GM23338 (cell line): ENCODE results near the gene PCDHGA6. TPM values are rescaled to one million over a fixed set of nuclear protein-coding genes. Genes with fewer than 3 reads are reported as not detected.
"Not testable (repeated sequence)": the region's sequence is repeated elsewhere in the genome, so short reads cannot be mapped to it uniquely, and the experiment has no call there.

Experiments used
- ATAC-seq: fragments of 200-7000 bp; cut with Tn5 transposase; 3 replicates; pipeline ENCODE4 v1.9.1; 2020
- DNase-seq: peaks from one replicate; pipeline ENCODE4 v3.0.0-alpha.2; 2015; ENCODE audit warnings: low spot score
- H2AFZ ChIP-seq: fragments of 200-600 bp; sonication (generic); 2 replicates; pipeline ENCODE4 v1.8.0; 2016; ENCODE audit warnings: antibody characterized with exemption, mild to moderate bottlenecking, moderate library complexity
- H3F3A ChIP-seq: fragments of 200-600 bp; sonication (generic); replicated peaks from 2 replicates; pipeline ENCODE4 v1.8.0; 2017; ENCODE audit warnings: antibody characterized with exemption, mixed run types, low read depth
- H3K27ac ChIP-seq: fragments of 200-600 bp; sonication (generic); 2 replicates; pipeline ENCODE4 v1.6.1; 2016; ENCODE audit warnings: low read depth
- H3K27me3 ChIP-seq: fragments of 200-600 bp; sonication (generic); 2 replicates; pipeline ENCODE4 v1.8.0; 2016; ENCODE audit warnings: mild to moderate bottlenecking, mixed run types, moderate library complexity; ENCODE audit not compliant: insufficient read depth
- H3K36me3 ChIP-seq: fragments of 200-600 bp; sonication (generic); 2 replicates; pipeline ENCODE4 v1.8.0; 2016; ENCODE audit warnings: mild to moderate bottlenecking; ENCODE audit not compliant: insufficient read depth
- H3K4me1 ChIP-seq: fragments of 200-600 bp; sonication (generic); 2 replicates; pipeline ENCODE4 v1.8.0; 2016; ENCODE audit warnings: mild to moderate bottlenecking, moderate library complexity; ENCODE audit not compliant: insufficient read depth
- H3K4me2 ChIP-seq: fragments of 200-600 bp; sonication (generic); 2 replicates; pipeline ENCODE4 v1.7.1; 2017; ENCODE audit warnings: mixed run types
- H3K4me3 ChIP-seq: fragments of 200-600 bp; sonication (generic); 2 replicates; pipeline ENCODE4 v1.6.1; 2016; ENCODE audit warnings: mixed run types
- H3K79me2 ChIP-seq: fragments of 200-600 bp; sonication (generic); replicated peaks from 2 replicates; pipeline ENCODE4 v1.8.0; 2017; ENCODE audit warnings: mild to moderate bottlenecking; ENCODE audit not compliant: insufficient read depth
- H3K9me2 ChIP-seq: fragments of 200-600 bp; sonication (generic); 2 replicates; pipeline ENCODE4 v1.8.0; 2017; ENCODE audit not compliant: insufficient read depth
- H4K20me1 ChIP-seq: fragments of 200-600 bp; sonication (generic); replicated peaks from 2 replicates; pipeline ENCODE4 v1.8.0; 2017; ENCODE audit warnings: mild to moderate bottlenecking; ENCODE audit not compliant: insufficient read depth
- H3K27ac Mint-ChIP-seq: 2 replicates; pipeline ENCODE4 v1.8.0; 2020; ENCODE audit warnings: inconsistent platforms, mild to moderate bottlenecking, moderate library complexity, mixed read lengths
- H3K27me3 Mint-ChIP-seq: 3 replicates; pipeline ENCODE4 v1.8.0; 2022; ENCODE audit warnings: low read depth, mild to moderate bottlenecking, moderate library complexity, mixed read lengths, inconsistent platforms; ENCODE audit not compliant: insufficient read depth, poor library complexity
- H3K36me3 Mint-ChIP-seq: 3 replicates; pipeline ENCODE4 v1.8.0; 2021; ENCODE audit warnings: low read depth, mild to moderate bottlenecking, inconsistent platforms, moderate library complexity, mixed read lengths
- H3K4me1 Mint-ChIP-seq: 3 replicates; pipeline ENCODE4 v1.8.0; 2020; ENCODE audit warnings: mild to moderate bottlenecking, inconsistent platforms, mixed read lengths
- H3K4me3 Mint-ChIP-seq: 3 replicates; pipeline ENCODE4 v1.8.0; 2021; ENCODE audit warnings: moderate library complexity, mild to moderate bottlenecking, inconsistent platforms, mixed read lengths
- H3K9me3 Mint-ChIP-seq: 3 replicates; pipeline ENCODE4 v1.8.0; 2020; ENCODE audit warnings: moderate library complexity, mild to moderate bottlenecking, inconsistent platforms, mixed read lengths
- CREB1 ChIP-seq: fragments of 250-450 bp; sonication (Bioruptor Pico); IDR thresholded peaks from 2 replicates; pipeline ENCODE4 v1.5.0; 2020; ENCODE audit warnings: low read depth, mild to moderate bottlenecking, moderate library complexity
- REST ChIP-seq: IDR thresholded peaks from one replicate; pipeline ENCODE4 v1.6.1; 2018; ENCODE audit warnings: antibody characterized with exemption; ENCODE audit not compliant: unreplicated experiment
- polyA plus RNA-seq: library from polyadenylated mRNA; unstranded; fragments of >200 nt; fragmentation: Nextera tagmentation; extraction: Ambion mirVana; gene quantifications from 2 replicates; pipeline ENCODE4 v1.2.1, GENCODE V29; 2016
- total RNA-seq: library from RNA; depleted of rRNA; stranded (reverse); fragments of >200 nt; shearing (Covaris generic); gene quantifications from 2 replicates; pipeline ENCODE4 v1.2.3, GENCODE V29; 2014

The PCDHGA6 gene
- total and polyA plus RNA-seq, 2 experiments from 2014 or later: 0.99 to 4.8 TPM

- TF ChIP-seq REST: no peak
- no peak for TF ChIP-seq CREB1 (CRISPR knock-in tag)
These were observed 39.9 kb downstream of the PCDHGA6 start (continued) for GRCh38 chr5:141413540-141414069.

GRCh38 chr5:141414548-141415274 lies 41.0 kb downstream of the PCDHGA6 start:
- not testable (repeated sequence) for H3K27ac Mint-ChIP-seq, H3K9me2 ChIP-seq, H3K79me2 ChIP-seq, ATAC-seq, H2AFZ ChIP-seq, H3K27ac ChIP-seq, H3K4me2 ChIP-seq, H3K4me3 ChIP-seq, H4K20me1 ChIP-seq, H3K4me1 ChIP-seq, DNase-seq, H3K27me3 ChIP-seq, H3K36me3 ChIP-seq, H3F3A ChIP-seq
- H3K9me3 Mint-ChIP-seq: peaks cover 51% of the 10 kb centered on the region
- peaks cover 14% of the 10 kb centered on the region for H3K4me1 Mint-ChIP-seq
- peaks cover 55% of the 10 kb centered on the region for H3K36me3 Mint-ChIP-seq
- TF ChIP-seq REST: peak; percentile 39
- peaks cover 26% of the 10 kb centered on the region for H3K27me3 Mint-ChIP-seq
- peak overlapping the region; percentile 11; the same call in 2 of the 3 replicates for H3K4me3 Mint-ChIP-seq

- H3K4me2 ChIP-seq, H3K27ac ChIP-seq, H4K20me1 ChIP-seq, H3K27me3 ChIP-seq, H3K4me3 ChIP-seq, H3K27ac Mint-ChIP-seq, H3F3A ChIP-seq, H2AFZ ChIP-seq, H3K4me1 ChIP-seq, H3K4me3 Mint-ChIP-seq, ATAC-seq, H3K36me3 ChIP-seq, H3K79me2 ChIP-seq, H3K9me2 ChIP-seq, DNase-seq: not testable (repeated sequence)
- peaks cover 17% of the 10 kb centered on the region for H3K4me1 Mint-ChIP-seq
- H3K36me3 Mint-ChIP-seq: peaks cover 58% of the 10 kb centered on the region
- H3K9me3 Mint-ChIP-seq: peaks cover 55% of the 10 kb centered on the region
- peaks cover 25% of the 10 kb centered on the region for H3K27me3 Mint-ChIP-seq
These were observed 41.6 kb downstream of the PCDHGA6 start for GRCh38 chr5:141415275-141415618.
